ENCODE data around the gene PSD4.

DNA sequence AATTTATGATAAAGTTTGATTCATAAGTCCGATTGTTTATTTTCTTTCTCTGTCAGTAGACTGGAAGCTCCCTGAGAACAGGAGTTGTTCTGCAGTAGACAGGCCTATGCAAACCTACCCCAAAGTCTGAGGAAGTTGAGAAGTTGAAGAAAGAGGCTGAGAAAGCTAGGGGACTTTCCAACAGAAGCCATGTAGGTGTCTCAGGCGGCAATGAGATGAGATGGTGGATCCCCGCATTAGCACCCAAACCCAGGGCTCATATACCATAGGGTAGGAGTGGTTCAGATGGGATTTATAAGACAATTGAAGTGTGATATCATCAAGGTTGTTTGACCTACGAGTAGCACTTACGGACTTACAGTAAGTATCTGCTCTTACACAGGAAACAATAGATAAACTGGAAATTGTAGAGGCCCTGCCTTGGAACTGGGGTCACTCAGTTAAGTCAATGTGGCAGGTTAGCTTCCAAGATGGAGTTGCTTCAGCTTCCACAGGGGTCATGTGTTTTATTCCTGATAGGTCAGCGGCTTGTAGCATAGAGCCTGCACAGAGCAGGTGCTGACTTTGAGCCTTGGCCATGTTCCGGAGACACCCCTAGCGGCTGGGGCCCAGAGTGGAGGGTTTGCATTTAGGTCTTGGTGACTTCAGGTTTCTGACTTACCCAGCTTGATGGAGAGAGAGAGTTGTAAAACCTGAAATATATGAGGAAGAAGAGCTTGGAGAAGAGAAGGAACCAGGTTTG is 2.3 kb upstream of the PSD4 start:
- TF ChIP-seq, protein P1, sequence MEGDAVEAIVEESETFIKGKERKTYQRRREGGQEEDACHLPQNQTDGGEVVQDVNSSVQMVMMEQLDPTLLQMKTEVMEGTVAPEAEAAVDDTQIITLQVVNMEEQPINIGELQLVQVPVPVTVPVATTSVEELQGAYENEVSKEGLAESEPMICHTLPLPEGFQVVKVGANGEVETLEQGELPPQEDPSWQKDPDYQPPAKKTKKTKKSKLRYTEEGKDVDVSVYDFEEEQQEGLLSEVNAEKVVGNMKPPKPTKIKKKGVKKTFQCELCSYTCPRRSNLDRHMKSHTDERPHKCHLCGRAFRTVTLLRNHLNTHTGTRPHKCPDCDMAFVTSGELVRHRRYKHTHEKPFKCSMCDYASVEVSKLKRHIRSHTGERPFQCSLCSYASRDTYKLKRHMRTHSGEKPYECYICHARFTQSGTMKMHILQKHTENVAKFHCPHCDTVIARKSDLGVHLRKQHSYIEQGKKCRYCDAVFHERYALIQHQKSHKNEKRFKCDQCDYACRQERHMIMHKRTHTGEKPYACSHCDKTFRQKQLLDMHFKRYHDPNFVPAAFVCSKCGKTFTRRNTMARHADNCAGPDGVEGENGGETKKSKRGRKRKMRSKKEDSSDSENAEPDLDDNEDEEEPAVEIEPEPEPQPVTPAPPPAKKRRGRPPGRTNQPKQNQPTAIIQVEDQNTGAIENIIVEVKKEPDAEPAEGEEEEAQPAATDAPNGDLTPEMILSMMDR (IDR thresholded peaks at IDR 0.05 in 8 of 11, conservative IDR thresholded peaks at IDR 0.05 in 3 of 11), result no peak
- TF ChIP-seq POLR2A (IDR thresholded peaks at IDR 0.05) (no peak), POLR2AphosphoS5 (IDR thresholded peaks at IDR 0.05) (no peak)
